ENCODE measurements around the gene ACKR4.

ACKR4 gene

GRCh38 chr3:132641837-132642538 is 44.9 kb downstream of the ACKR4 start:
- DNase-seq (ENCODE audit: low spot score), result peak; percentile 73

GRCh38 chr3:132642539-132642847 is 45.4 kb downstream of the ACKR4 start:
- DNase-seq (ENCODE audit: low spot score), result no peak

GRCh38 chr3:132643366-132643765 is 46.3 kb downstream of the ACKR4 start:
- DNase-seq (ENCODE audit: low spot score), result no peak

GRCh38 chr3:132645058-132645457 is 48.0 kb downstream of the ACKR4 start:
- DNase-seq (ENCODE audit: low spot score), result no peak

GRCh38 chr3:132650153-132650552 is 53.1 kb downstream of the ACKR4 start:
- DNase-seq (ENCODE audit: low spot score), result no peak
